ENCODE results near the gene SALL4. TPM values are rescaled to one million over a fixed set of nuclear protein-coding genes. Genes with fewer than 3 reads are reported as not detected.

Gene SALL4
- total and polyA plus RNA-seq, 4 donors: 0.16 to 3.6 (median 1.4) TPM

- no peaks in the 10 kb centered on the region for H3K27me3 ChIP-seq (ENCODE audit: control insufficient read depth in 4 of 4, insufficient read depth in 4 of 4, low read length in 3 of 4)
- peak overlapping the region; percentile 0 to 32 for H3K27ac ChIP-seq (ENCODE audit: low read depth in 1 of 2, low read length in 2 of 2)
- no peaks in the 10 kb centered on the region for H3K36me3 ChIP-seq (ENCODE audit: control insufficient read depth in 4 of 4, insufficient read depth in 3 of 4, low read depth in 1 of 4, low read length in 3 of 4)
- no peak overlapping the region for H3K9ac ChIP-seq (ENCODE audit: low read depth in 1 of 2, low read length in 2 of 2)
- H3K4me1 ChIP-seq (ENCODE audit: control insufficient read depth in 4 of 4, insufficient read depth in 4 of 4, low read length in 3 of 4): peaks cover 0 to 7% (median 2%) of the 10 kb centered on the region in 4 donors
- peak overlapping the region in 1 of 3 donors; percentile 86 for H3K4me3 ChIP-seq (ENCODE audit: low read depth in 1 of 3, low read length in 3 of 3)
- no peaks in the 10 kb centered on the region for H3K9me3 ChIP-seq (ENCODE audit: control insufficient read depth in 4 of 4, low read length in 3 of 4)
- 45% methylated on average over 16 of the region's 16 CpGs for WGBS
- no peak for TF ChIP-seq ZBTB33 (IDR thresholded peaks at IDR 0.05)
- no peak for TF ChIP-seq RXRA (IDR thresholded peaks at IDR 0.05)
- no peak for TF ChIP-seq JUND (IDR thresholded peaks at IDR 0.05)
- no peak for TF ChIP-seq REST (IDR thresholded peaks at IDR 0.05)
- TF ChIP-seq HNF4G (IDR thresholded peaks at IDR 0.05): no peak
- no peak for TF ChIP-seq GABPA (IDR thresholded peaks at IDR 0.05 in 1 of 2, conservative IDR thresholded peaks at IDR 0.05 in 1 of 2)
- no peak for TF ChIP-seq FOXA1 (IDR thresholded peaks at IDR 0.05)
- TF ChIP-seq HNF4A (conservative IDR thresholded peaks at IDR 0.05): no peak
- TF ChIP-seq MAX (IDR thresholded peaks at IDR 0.05): no peak
- no peak for TF ChIP-seq EGR1 (IDR thresholded peaks at IDR 0.05; ENCODE audit: low read depth in 2 of 2)
- TF ChIP-seq CTCF (IDR thresholded peaks at IDR 0.05; ENCODE audit: low read depth, low read length, missing input control): no peak
- TF ChIP-seq SP1 (IDR thresholded peaks at IDR 0.05): no peak
- TF ChIP-seq ATF3 (IDR thresholded peaks at IDR 0.05): no peak
- no peak for TF ChIP-seq YY1 (IDR thresholded peaks at IDR 0.05)
- DNase-seq (ENCODE audit: low spot score): no peak
Observed at GRCh38 chr20:51768759-51769517, 33.4 kb downstream of the SALL4 start.
